K562 (cell line): ENCODE measurements around the gene SPATS2. TPM values are rescaled to one million over a fixed set of nuclear protein-coding genes. Genes with fewer than 3 reads are reported as not detected.
A peak's percentile ranks its signal among the peaks of the same experiment; 100 is the strongest.

ENCODE experiments used
- ATF1 ChIP-seq, 2 experiments: fragments of 450-650 bp in 1 of 2; IDR thresholded peaks; 2 replicates each; pipeline ENCODE4 v1.6.1; 2016; ENCODE audit warnings: missing compliant biosample characterization in 1 of 2, missing genetic modification characterization in 1 of 2
- CEBPG ChIP-seq, 3 experiments: fragments of 200-800 bp in 1 of 3; sonication (Bioruptor generic) in 1 of 3; sonication (generic) in 1 of 3; formaldehyde crosslinking in 1 of 3; IDR thresholded peaks in 2 of 3; conservative IDR thresholded peaks in 1 of 3; 2 replicates each; pipeline versions ENCODE4 v1.6.1 to v1.8.0; 2016 to 2022; ENCODE audit warnings: missing compliant biosample characterization in 2 of 3, missing genetic modification characterization in 2 of 3, mild to moderate bottlenecking in 1 of 3, missing genetic modification reagents in 1 of 3
- EGR1 ChIP-seq: fragments of 450-650 bp; conservative IDR thresholded peaks from 2 replicates; pipeline ENCODE4 v1.6.1; 2017; ENCODE audit warnings: mild to moderate bottlenecking
- GATAD2A ChIP-seq: fragments of 450-650 bp; IDR thresholded peaks from 2 replicates; pipeline ENCODE4 v1.6.1; 2017
- HDAC1 ChIP-seq, 2 experiments: fragments of 450-650 bp; IDR thresholded peaks; 2 replicates each; pipeline ENCODE4 v1.6.1; 2016 to 2017; ENCODE audit warnings: inconsistent platforms in 1 of 2, mild to moderate bottlenecking in 1 of 2, moderate library complexity in 1 of 2
- KDM2B ChIP-seq: fragments of 250-450 bp; sonication (Bioruptor Pico); IDR thresholded peaks from 2 replicates; pipeline ENCODE4 v1.8.0; 2021; ENCODE audit warnings: mild to moderate bottlenecking, moderate library complexity
- MAZ ChIP-seq, 2 experiments: fragments of 450-650 bp in 1 of 2; sonication (generic) in 1 of 2; formaldehyde crosslinking; IDR thresholded peaks in 1 of 2; conservative IDR thresholded peaks in 1 of 2; 2 replicates each; pipeline versions ENCODE4 v1.4.0 to v1.5.0; 2020; ENCODE audit warnings: mild to moderate bottlenecking in 1 of 2, missing genetic modification reagents in 1 of 2
- NFATC3 ChIP-seq: fragments of 450-650 bp; IDR thresholded peaks from 2 replicates; pipeline ENCODE4 v1.6.1; 2017; ENCODE audit warnings: mild to moderate bottlenecking
- PHF21A ChIP-seq: fragments of 450-650 bp; IDR thresholded peaks from 2 replicates; pipeline ENCODE4 v1.6.1; 2017; ENCODE audit warnings: low read depth, borderline replicate concordance
- RAD21 ChIP-seq, 2 experiments: fragments of 250-450 bp in 1 of 2; fragments of 450-650 bp in 1 of 2; sonication (Bioruptor Pico) in 1 of 2; formaldehyde crosslinking in 1 of 2; IDR thresholded peaks in 1 of 2; conservative IDR thresholded peaks in 1 of 2; 2 replicates each; pipeline versions ENCODE4 v1.4.0 to v1.8.0; 2020 to 2022; ENCODE audit warnings: mild to moderate bottlenecking in 2 of 2, moderate library complexity in 1 of 2
- RB1 ChIP-seq: fragments of 450-650 bp; IDR thresholded peaks from 2 replicates; pipeline ENCODE4 v1.6.1; 2017; ENCODE audit warnings: low read depth, mild to moderate bottlenecking
- RFX5 ChIP-seq: IDR thresholded peaks from 2 replicates; pipeline ENCODE4 v1.6.1; 2011; ENCODE audit warnings: low read depth, mild to moderate bottlenecking, improper control_type of control experiment, low read length
- SMC3 ChIP-seq: conservative IDR thresholded peaks from 2 replicates; pipeline ENCODE4 v1.6.1; 2011; ENCODE audit warnings: low read depth, low read length, improper control_type of control experiment; ENCODE audit not compliant: insufficient read depth
- SRSF3 ChIP-seq: fragments of 200-400 bp; formaldehyde crosslinking; IDR thresholded peaks from 2 replicates; pipeline ENCODE4 v1.6.1; 2016; ENCODE audit warnings: mild to moderate bottlenecking, low read length, moderate library complexity; ENCODE audit not compliant: insufficient read depth
- SRSF7 ChIP-seq: fragments of 200-400 bp; formaldehyde crosslinking; optimal IDR thresholded peaks from 2 replicates; pipeline ENCODE3; 2017; ENCODE audit warnings: mild to moderate bottlenecking, low read depth, low read length
- STAG1 ChIP-seq: sonication (generic); formaldehyde crosslinking; IDR thresholded peaks from 2 replicates; pipeline ENCODE4 v1.5.0; 2020; ENCODE audit warnings: missing genetic modification reagents, borderline replicate concordance
- ZBTB7A ChIP-seq: IDR thresholded peaks from 2 replicates; pipeline ENCODE4 v1.6.1; 2011; ENCODE audit warnings: low read depth, mild to moderate bottlenecking, low read length, moderate library complexity, borderline replicate concordance; ENCODE audit not compliant: control insufficient read depth
- polyA plus RNA-seq, 8 experiments: library from polyadenylated mRNA; depleted of rRNA in 4 of 8; stranded (reverse) in 5 of 8; unstranded in 3 of 8; fragments of >200 nt; fragmentation: Nextera tagmentation in 2 of 8; fragmentation: Illumina TruSeq in 1 of 8; extraction: Ambion mirVana in 2 of 8; extraction: Trizol in 1 of 8; gene quantifications; 2 replicates each; pipeline versions ENCODE4 v1.2.1 to v1.2.3, GENCODE V29; 2011 to 2014; ENCODE audit warnings: inconsistent platforms in 1 of 8, missing spikeins in 1 of 8
- total RNA-seq, 7 experiments: library from RNA; depleted of rRNA in 6 of 7; stranded (reverse); fragments of >200 nt in 6 of 7; fragmentation: Illumina TruSeq in 2 of 7; extraction: Trizol in 2 of 7; gene quantifications; 2 replicates each; pipeline versions ENCODE4 v1.2.1 to v1.2.3, GENCODE V29; 2011 to 2021; ENCODE audit warnings: low replicate concordance in 1 of 7
- TF ChIP-seq, protein P1 (sequence below): fragments of 450-650 bp; IDR thresholded peaks from 2 replicates; pipeline ENCODE4 v1.6.1; 2016; ENCODE audit warnings: low read depth, mild to moderate bottlenecking, moderate library complexity
- TF ChIP-seq, protein P2 (sequence below): fragments of 150-350 bp; IDR thresholded peaks from 2 replicates; pipeline ENCODE4 v1.6.1; 2014; ENCODE audit warnings: low read depth, mild to moderate bottlenecking, low read length, borderline replicate concordance
- TF ChIP-seq, protein P3 (sequence below), 3 experiments: fragments of 200-800 bp in 1 of 3; sonication (Bioruptor generic) in 1 of 3; sonication (generic) in 1 of 3; formaldehyde crosslinking in 1 of 3; IDR thresholded peaks; 2 replicates each; pipeline versions ENCODE4 v1.6.1 to v1.8.0; 2016 to 2022; ENCODE audit warnings: mild to moderate bottlenecking in 2 of 3, missing compliant biosample characterization in 2 of 3, missing genetic modification characterization in 2 of 3, missing genetic modification reagents in 1 of 3

Gene SPATS2
- total and polyA plus RNA-seq, 9 of the 15 experiments (the other 6 are each of a cell fraction or from before 2014, with no cell fraction given): 5.4 to 48.2 (median 17.5) TPM

DNA sequence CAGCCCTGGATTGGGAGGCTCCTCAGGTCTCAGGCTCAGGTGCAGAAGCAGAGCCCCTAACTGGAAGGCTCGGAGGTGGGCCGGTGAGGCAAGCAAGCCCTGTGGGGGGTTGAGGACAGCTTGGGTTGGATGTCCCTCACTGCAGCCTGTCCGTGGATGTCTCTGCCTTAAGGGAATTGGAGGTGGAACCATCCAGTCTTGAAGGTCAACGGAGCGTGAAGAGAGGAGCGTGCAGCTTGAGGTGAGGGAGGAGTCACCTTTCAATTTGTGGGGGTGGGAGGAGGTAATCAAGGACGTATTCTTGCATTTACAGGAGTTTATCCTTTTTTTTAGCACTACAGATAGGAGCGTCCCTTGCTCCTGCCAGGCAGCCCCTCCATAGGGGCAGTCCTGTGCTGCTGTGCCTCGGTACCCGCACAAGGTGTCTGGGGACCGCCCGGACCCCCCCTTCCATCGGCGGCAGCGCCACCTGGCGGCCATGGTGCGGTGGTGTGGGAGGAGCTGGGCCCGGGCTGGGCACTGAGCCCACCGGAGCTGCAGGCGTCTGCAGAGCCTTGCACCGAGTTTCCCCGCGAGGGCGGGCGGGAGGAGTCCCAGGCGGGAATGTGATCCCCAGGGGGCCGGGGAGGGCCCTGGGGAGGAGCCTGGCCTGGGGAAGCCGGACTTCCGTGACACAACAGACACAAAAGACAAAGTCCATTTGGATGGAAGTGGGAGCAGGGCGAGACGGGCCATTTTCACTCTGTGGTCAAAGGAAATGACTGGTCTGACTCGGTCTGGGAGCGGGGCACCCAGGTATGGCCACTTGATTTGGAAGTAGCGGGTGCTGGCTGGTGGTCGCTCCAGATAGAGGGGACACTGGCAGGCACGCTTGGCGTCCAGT is 19.7 kb upstream of the SPATS2 start (continued):
- TF ChIP-seq CEBPG (CRISPR knock-in tag; IDR thresholded peaks at IDR 0.05): peak; percentile 5; the same call in 1 of the 2 replicates
- TF ChIP-seq CEBPG (tag; conservative IDR thresholded peaks at IDR 0.05 in 1 of 2, IDR thresholded peaks at IDR 0.05 in 1 of 2): no peak
- TF ChIP-seq, protein P1, sequence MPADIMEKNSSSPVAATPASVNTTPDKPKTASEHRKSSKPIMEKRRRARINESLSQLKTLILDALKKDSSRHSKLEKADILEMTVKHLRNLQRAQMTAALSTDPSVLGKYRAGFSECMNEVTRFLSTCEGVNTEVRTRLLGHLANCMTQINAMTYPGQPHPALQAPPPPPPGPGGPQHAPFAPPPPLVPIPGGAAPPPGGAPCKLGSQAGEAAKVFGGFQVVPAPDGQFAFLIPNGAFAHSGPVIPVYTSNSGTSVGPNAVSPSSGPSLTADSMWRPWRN: no peak
- TF ChIP-seq STAG1 (CRISPR knock-in tag): peak; percentile 34; the same call in 1 of the 2 replicates
- TF ChIP-seq HDAC1 (IDR thresholded peaks at IDR 0.05): 0 out of 4 replicates have a peak, but pooled peaks of 1 of the 2 experiments have one; percentile 14
- peak; percentile 46 to 60; a peak in 3 of 4 replicates for TF ChIP-seq RAD21 (CRISPR knock-in tag; conservative IDR thresholded peaks at IDR 0.05 in 1 of 2, IDR thresholded peaks at IDR 0.05 in 1 of 2)
- TF ChIP-seq EGR1: peak; percentile 65; the same call in 1 of the 2 replicates
- TF ChIP-seq RB1: peak; percentile 54; the same call in 1 of the 2 replicates
- TF ChIP-seq SMC3: peak; percentile 66
- TF ChIP-seq SRSF7: no peak
- TF ChIP-seq KDM2B (CRISPR knock-in tag): peak; percentile 39; the same call in 1 of the 2 replicates
- TF ChIP-seq SRSF3: no peak
- TF ChIP-seq GATAD2A: 0 out of 2 replicates have a peak, but pooled peaks have one; percentile 20
- peak; percentile 53 to 86 for TF ChIP-seq MAZ (CRISPR knock-in tag; conservative IDR thresholded peaks at IDR 0.05 in 1 of 2, IDR thresholded peaks at IDR 0.05 in 1 of 2)
- no peak for TF ChIP-seq ATF1 (CRISPR knock-in tag; IDR thresholded peaks at IDR 0.05)
- 0 out of 2 replicates have a peak, but pooled peaks have one; percentile 33 for TF ChIP-seq ATF1 (tag; IDR thresholded peaks at IDR 0.05)
- no peak for TF ChIP-seq NFATC3
- TF ChIP-seq, protein P2, sequence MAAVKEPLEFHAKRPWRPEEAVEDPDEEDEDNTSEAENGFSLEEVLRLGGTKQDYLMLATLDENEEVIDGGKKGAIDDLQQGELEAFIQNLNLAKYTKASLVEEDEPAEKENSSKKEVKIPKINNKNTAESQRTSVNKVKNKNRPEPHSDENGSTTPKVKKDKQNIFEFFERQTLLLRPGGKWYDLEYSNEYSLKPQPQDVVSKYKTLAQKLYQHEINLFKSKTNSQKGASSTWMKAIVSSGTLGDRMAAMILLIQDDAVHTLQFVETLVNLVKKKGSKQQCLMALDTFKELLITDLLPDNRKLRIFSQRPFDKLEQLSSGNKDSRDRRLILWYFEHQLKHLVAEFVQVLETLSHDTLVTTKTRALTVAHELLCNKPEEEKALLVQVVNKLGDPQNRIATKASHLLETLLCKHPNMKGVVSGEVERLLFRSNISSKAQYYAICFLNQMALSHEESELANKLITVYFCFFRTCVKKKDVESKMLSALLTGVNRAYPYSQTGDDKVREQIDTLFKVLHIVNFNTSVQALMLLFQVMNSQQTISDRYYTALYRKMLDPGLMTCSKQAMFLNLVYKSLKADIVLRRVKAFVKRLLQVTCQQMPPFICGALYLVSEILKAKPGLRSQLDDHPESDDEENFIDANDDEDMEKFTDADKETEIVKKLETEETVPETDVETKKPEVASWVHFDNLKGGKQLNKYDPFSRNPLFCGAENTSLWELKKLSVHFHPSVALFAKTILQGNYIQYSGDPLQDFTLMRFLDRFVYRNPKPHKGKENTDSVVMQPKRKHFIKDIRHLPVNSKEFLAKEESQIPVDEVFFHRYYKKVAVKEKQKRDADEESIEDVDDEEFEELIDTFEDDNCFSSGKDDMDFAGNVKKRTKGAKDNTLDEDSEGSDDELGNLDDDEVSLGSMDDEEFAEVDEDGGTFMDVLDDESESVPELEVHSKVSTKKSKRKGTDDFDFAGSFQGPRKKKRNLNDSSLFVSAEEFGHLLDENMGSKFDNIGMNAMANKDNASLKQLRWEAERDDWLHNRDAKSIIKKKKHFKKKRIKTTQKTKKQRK: no peak
- no peak for TF ChIP-seq RFX5
- TF ChIP-seq, protein P3, sequence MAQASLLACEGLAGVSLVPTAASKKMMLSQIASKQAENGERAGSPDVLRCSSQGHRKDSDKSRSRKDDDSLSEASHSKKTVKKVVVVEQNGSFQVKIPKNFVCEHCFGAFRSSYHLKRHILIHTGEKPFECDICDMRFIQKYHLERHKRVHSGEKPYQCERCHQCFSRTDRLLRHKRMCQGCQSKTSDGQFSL (CRISPR knock-in tag; IDR thresholded peaks at IDR 0.05): peak; percentile 99
- TF ChIP-seq, protein P3 (tag; IDR thresholded peaks at IDR 0.05): peak in 1 of 2 experiments; percentile 94; a peak in 2 of 4 replicates
- peak; percentile 96 for TF ChIP-seq ZBTB7A
- no peak for TF ChIP-seq PHF21A
